HG02840 (cell line): ENCODE results near the gene TEAD1.

ENCODE experiments used
- ATAC-seq: cut with Tn5 transposase; IDR thresholded peaks from one replicate; pipeline ENCODE4 v1.9.1; 2021; ENCODE audit warnings: mild to moderate bottlenecking, moderate library complexity, moderate number of reproducible peaks; ENCODE audit not compliant: unreplicated experiment, low FRiP score

TEAD1 gene

DNA sequence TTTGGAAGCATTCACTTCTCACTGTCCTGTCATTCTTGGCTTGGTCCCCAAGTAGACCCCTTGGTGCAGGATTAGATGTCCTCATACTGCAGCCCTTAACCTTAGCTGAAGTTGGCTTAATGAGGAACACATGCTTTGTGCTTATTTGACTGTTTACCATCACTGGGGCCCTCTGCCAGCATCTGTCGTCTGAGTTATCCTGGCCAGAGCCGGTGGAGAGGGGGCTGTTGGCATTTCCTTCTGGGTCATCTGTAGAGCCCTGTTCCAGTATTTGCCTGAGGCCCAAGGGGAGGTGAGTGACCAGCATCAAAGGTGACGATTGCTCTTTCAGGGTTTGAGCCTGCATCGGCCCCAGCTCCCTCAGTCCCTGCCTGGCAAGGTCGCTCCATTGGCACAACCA, 208.4 kb downstream of the TEAD1 start:
- no peak for ATAC-seq

DNA sequence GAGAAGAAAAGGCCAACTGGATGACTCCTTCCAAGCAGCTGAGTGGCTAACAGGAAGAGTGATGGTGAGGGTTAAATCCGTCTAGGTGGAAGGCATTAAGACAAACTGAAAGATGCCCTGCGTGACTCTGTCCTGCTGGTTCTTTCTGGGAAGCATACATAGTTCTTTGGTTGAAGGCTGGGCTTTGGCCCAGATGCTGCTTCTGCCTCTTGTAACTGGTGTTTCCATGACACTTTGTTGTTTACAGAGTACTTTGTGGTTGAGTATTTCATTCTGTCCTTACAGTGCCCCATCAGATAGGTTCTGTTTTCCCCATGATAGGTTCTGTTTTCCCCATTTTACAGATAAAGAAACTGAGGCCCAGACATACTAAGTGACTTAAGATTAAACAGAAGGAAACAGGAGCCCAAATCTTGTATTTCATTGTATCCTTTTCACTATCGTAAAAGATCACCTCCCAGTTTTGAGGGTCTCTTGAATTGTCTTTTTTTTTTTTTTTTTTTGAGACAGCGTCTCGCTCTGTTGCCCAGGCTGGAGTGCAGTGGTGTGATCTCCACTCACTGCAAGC, 210.6 kb downstream of the TEAD1 start:
- no peak for ATAC-seq

DNA sequence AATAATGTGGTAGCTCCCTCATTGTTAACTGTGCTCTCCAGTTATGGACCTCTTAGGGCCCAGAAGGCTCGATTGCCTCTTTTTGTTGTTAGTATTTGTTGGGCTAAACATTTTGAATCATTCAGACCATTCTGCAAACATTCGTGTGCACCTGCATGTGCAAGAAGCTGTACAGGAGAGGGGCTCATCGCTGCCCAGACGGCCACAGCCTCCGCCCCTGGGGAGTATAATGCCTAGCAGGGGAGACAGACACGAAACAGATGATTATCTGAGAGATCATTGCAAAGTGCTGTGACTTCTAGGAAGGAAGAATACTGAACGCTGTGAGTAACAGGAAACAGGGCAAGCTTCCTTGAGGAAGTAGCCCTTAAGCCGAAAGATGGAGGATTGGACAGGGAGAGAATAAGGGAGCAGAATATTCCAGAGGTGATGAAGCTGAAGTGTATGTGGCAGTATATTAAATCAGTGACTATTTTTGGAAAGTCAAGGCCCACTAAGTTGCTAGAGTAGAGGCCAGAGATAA, 211.6 kb downstream of the TEAD1 start:
- no peak for ATAC-seq

DNA sequence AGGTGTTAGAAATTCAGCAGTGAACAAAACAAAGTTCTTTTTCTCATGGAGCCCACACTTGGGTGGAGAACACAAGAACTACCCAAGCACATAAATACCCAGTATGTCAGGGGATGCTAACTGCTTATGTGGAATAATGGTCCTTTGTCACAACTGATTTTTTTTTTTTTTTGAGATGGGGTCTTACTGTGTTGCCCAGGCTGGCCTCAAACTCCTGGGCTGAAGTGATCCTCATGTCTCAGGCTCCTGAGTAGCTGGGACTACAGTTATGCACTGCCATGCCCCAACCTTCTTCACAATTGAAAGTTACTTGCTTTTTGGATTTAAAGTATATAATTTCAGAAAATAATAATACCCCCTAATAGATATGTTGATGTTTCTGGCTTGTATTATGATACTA, 212.3 kb downstream of the TEAD1 start:
- no peak for ATAC-seq

DNA sequence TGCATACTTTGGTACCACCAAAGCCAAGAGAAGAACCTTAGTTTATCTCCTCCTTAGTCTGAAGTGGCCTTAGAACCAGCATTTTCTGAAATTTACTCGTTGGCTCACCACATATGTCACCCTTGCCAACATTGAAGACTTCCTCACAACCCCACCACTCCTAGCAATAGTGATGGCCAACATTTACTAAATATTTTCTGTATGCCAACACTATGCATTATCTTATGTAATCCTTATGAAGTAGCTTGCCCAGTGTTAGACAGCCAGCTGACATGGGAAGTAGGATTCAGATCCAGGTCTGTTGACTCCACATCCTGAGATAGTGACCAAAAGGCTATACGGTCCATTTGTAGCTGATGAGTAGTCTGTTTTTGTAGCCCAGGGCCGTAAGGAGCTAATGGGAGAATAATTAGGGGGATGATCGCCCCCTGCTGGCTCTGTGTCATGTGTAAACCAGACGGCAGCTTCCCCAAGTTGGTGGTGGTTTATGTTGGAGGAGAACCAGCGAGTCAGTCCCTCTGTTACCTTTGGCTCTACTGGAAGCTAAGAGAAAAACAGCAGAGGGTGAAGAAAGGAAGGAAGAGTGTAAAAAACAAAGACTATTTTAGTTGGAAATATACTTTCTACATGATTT, 214.4 kb downstream of the TEAD1 start:
- ATAC-seq, result no peak

DNA sequence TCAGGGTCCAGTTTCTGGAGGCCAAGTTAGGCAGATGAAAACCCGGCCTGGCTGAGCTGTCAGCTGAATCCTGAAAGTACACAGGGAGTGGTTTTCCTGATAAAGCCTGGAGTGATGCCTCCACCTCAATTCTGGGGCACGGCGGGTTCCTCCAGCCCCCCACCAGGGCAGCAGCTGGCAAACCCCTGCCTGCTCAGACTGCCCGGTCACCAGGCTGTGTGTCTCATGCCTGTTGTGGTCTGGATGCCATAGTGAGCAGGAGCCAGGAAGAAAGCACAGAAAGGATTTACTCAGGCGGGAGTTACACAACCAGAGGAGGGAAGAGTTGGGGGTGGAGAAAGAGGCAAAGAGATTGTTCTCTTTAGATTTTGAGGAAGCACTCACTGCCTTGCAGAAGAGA, 215.0 kb downstream of the TEAD1 start:
- no peak for ATAC-seq

DNA sequence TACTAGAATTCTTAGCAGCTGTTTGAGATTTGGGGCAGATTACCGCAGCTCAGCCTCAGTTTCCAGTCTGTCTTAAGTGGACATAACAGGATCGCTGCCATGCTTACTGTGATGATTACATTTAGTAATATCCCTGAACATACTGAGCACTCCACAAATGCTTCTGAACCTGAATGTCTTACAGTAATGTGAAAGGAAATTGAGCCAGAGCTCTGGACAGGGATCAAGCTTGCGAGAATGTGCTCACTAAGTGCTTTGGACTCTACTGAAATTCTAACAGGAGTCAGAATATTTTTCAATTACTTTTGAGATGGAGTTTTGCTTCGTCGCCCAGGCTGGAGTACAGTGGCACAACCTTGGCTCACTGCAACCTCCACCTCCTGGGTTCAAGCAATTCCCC, 216.3 kb downstream of the TEAD1 start:
- ATAC-seq, result no peak

DNA sequence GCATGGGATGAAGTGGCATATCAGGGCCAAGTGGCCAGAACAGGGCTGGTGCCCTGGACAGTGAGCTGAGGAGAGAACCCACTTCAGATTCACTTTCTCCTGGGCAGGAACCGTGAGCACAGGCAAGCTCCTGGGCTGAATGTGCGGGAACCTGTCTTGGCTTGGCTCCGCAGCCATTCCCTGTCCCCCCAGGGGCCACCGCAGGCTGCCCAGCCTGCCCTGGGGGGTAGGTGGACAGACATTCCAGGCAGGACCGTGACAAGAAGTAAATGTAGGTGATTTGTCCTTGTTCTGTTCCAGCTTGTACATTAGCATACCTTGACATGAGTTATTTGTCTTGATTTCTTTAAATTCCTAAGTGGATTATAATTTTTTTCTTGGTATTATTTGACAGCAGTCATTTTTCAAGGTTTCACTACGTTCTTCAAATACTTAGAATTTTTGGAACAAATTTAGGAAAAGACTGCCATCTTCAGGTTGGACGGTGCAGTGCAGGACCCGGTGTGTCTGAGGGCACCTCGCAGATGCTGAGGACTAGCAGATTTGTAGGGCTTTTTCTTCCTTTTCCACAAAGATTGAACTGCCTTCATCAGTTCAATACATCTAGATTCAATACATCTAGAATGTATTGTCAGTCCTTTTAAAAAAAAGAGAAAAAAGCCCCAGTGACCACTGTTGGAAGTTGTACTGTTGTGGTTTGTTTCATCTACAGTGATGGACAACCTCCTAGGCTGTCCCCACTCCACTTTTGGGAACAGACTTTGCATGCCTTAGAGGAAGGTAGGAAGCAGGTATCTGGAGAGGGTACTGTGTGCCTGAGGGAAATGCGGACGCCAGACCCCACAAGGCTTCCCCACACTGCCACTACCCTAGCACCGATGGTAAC, 219.8 kb downstream of the TEAD1 start:
- no peak for ATAC-seq

DNA sequence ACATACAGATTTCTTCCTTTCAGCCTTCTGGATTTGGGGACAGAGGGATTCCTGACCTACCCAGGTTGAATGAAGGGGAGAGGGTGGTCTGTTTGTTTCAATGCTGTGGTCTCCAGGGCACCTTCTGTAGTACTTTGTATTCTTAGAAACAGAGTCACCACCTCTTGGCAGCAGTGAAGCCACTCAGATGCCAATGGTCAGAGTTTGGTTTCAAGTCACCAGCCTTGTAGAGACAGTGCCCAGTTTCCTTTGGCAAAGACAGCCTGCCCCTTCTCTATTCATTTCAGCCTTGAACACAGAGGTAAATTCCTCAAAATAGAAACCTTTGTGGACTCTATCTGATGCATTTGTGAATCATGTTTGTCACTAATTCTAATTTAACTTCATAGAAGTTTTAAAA, 223.2 kb downstream of the TEAD1 start:
- no peak for ATAC-seq

DNA sequence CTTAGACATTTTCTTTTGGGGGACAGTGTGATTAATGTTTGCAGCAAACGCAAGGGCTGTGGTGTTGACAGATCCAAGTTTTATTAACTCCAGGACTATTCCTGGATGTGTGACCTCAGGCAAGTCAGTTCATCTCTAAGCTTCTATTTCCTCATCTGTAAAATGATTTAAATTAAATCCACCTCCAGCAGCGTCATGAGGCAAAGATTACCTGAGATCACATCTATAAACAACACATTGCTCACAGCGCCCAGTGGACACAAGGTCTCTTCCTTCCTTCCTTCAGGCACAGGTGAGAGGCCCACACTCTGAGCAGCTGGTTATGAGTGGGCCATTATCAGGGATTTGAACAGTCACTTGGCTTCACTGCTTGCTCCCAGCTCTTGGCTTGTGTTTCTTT, 223.6 kb downstream of the TEAD1 start:
- no peak for ATAC-seq

DNA sequence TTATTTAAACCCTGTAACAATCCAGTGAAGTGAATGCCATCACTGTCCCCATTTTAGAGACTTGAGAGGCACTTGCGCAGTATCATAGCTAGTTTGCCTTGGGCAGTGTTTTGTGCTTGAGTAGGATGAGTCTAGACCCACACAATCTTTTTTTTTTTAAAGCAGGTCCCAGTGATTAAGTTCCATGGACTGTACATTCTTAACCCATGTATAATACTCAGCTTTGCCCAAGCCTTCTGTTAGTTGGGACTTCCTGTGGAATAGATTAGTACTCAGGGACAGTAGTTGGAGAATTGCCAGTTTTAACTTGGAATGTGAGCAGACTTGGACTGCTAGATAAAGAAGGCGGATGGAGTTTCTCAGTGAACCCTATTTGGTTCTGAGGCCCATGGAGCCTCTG, 226.3 kb downstream of the TEAD1 start:
- ATAC-seq, result no peak

DNA sequence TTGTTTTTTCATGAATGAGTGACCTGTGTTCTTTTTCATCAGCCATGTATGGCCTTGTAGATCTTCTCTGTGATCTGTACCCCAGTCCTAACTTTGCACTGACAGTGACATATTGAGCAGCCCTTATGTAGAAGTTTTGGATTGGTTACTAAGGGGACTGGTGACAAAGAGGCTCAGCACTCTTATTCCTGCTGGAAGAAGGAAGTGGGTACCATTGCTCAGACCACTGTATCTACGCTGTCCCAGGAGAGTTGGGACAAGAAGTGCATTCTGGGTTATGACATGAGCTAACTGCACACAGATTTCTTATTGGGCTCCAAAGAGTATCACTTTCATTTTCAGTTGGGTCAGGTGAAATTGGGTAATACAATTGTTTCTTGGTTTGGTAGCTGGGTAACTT, 227.1 kb downstream of the TEAD1 start:
- ATAC-seq, result no peak

DNA sequence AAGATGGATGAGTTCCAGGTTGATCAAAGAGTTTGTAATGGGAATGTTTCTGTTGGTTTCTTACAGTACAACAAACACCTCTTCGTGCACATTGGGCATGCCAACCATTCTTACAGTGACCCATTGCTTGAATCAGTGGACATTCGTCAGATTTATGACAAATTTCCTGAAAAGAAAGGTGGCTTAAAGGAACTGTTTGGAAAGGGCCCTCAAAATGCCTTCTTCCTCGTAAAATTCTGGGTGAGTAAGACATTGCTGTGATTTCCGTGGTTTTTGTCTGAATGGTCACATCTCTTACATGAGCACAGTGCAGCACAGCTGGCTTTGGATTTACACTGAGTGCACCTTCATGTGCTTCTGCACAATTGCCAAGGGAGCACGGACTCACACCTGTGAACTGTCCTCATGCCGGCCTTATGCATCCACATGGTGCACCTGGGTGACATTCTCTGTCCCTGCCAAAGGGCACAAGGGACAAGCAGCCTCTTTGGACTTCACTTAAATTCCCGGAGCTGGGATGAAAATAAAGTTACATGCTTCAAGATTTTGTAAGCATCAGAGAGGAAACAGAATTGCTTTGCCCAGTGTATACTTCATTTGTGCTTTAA, 227.8 kb downstream of the TEAD1 start:
- no peak for ATAC-seq

DNA sequence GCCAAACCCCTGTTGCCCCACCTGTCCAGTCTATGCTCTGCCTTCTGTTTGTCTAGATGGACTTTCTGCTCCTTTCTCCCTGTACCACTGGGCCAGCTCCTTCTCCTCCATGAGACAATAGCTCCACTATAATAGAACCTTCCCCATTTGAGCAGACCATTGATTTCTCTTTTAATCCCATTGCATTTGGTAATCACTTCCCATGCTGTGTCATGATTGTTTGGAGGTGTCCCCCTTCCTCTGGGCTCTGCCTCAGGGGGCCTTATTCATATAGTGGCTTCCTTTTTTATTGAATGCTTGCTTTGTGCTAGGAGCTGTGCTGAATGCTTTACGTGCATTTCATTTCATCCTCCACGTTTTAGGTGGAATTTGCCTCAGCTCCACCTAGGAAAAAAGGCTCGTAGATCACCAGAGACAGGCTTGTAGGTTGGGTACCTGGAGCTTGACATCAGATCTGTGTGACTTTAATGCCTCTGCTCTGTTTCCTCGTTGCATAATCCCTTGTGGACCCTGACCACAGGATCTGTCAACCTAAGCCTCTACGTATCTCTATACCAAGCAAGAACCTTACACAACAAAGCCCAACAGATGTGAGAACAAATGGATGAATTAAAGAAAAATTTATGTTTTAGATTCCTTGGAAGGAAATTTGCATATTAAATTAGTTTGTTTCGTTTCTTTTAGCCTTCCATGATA, 228.7 kb downstream of the TEAD1 start:
- ATAC-seq, result no peak

DNA sequence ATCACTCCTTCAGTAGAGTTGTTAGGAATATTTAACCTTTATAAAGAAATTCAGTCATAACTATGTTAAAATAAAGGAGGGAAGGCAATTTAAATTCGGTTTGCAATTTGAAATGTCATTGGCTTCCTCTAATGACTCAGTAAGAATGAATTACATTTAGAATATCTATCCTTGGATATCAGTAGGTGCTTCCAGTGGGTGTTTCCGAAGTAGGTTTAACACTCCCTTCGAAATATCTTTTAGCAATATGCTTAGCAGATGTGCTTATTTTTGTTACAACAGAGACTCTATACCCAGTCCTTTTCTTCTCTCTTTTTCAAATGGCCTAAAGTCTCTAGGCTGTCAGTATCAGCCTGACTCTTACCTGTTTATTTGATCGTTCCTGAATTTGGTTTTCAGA, 231.2 kb downstream of the TEAD1 start:
- no peak for ATAC-seq

DNA sequence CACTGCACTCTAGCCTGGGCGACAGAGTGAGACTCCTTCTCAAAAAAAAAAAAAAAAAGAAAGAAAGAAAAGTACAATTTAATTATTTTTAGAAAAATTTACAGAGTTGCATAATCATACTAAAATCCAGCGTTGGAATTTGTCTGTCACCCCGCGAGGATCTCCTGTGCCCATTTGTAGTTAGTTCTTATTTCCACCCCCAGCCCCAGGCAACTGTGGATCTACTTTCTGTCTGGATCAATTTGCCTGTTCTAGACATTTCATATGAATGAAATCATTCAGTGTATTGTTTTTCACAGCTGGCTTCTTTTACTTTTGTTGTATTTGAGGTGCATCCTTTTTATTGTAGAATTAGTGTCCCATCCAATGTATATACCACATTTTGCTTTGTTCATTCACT, 232.3 kb downstream of the TEAD1 start:
- ATAC-seq, result no peak

DNA sequence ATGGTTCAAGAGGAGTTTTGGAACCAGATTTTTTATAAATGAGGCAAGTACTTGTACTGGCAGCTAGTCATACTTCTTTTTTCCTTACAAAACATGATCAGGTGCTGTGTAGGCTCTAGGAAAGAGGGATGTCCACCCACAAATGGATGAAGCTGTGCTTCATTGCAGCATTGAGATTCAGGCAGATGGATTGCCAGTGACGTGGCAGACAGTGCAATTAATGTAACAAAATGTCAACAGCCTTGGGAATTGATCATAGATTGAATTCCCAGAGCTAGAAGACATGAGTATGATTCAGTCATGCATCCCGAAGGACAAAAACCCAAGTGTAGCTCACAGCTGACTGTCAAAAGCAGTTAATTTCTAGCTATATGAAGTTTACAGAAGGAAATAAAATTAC, 235.7 kb downstream of the TEAD1 start:
- no peak for ATAC-seq

DNA sequence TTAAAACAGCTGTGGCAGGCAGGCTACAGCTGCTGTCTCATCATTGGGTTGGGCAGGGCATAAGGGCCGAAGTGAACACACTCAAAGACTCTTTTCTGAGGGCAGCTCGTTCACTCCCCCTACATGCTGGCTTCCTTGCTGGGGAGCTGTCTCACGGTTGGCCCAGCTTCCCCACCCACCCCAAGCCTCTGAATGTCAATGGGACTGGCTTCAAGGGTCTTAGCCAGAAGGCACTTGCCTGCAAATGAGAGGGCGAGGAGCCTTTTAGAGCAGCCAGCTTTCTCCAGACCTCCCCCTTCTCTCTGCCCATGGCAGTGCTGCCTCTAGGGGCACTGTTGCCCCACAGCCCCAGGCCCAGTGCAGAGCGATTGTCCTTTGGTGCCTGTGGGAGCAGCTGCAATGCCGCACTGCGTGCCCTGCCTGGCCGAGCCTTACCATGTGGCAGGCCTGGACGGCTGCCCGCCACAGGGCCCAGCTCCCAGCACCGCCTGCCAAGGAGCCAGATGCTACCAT, 240.2 kb downstream of the TEAD1 start:
- no peak for ATAC-seq

DNA sequence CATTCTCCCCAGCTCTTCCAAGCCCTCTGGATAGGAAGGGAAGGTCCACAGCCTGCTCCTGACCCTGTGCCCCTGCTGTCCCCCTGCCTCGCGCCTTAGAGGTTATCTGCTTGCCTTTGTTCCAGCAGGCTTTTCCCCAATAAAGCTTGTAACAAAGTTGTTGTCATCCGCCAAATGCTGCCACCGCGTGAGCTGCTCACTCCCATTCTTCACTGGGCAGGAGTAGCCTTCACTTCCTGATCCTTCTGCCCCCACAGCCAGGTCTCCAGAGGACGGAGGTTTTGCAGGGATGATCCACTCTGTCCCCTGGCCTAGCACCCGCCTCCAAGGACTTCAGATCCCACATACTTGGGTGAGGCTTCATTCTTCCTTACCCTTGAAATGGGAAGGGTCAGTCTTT, 240.9 kb downstream of the TEAD1 start:
- no peak for ATAC-seq

DNA sequence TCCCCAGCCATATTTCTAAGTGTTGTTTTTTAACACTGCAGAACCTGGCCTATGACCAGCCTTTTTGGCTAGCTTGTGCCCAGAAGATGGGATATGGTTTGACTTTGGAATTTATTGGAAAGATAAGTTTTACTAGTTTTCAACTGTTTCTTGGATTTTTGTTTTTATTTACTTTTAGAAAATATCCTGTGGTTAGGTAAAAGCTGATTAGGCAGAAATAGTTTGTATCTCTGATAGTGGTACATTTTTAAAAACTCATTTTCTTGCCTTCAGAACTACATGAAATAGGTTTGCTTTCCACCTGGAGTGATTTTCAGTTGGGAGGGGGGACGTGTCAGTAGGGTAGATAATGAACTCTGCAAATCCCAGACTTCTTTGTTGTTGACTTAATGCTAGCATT, 243.6 kb downstream of the TEAD1 start:
- ATAC-seq, result no peak
